GM23338 (cell line): ENCODE data around the gene DLG5. TPM values are rescaled to one million over a fixed set of nuclear protein-coding genes. Genes with fewer than 3 reads are reported as not detected.
A peak's percentile ranks its signal among the peaks of the same experiment; 100 is the strongest.

Experiments used
- ATAC-seq: fragments of 200-7000 bp; cut with Tn5 transposase; 3 replicates; pipeline ENCODE4 v1.9.1; 2020
- DNase-seq: peaks from one replicate; pipeline ENCODE4 v3.0.0-alpha.2; 2015; ENCODE audit warnings: low spot score
- H2AFZ ChIP-seq: fragments of 200-600 bp; sonication (generic); 2 replicates; pipeline ENCODE4 v1.8.0; 2016; ENCODE audit warnings: antibody characterized with exemption, mild to moderate bottlenecking, moderate library complexity
- H3F3A ChIP-seq: fragments of 200-600 bp; sonication (generic); replicated peaks from 2 replicates; pipeline ENCODE4 v1.8.0; 2017; ENCODE audit warnings: antibody characterized with exemption, mixed run types, low read depth
- H3K27ac ChIP-seq: fragments of 200-600 bp; sonication (generic); 2 replicates; pipeline ENCODE4 v1.6.1; 2016; ENCODE audit warnings: low read depth
- H3K27me3 ChIP-seq: fragments of 200-600 bp; sonication (generic); 2 replicates; pipeline ENCODE4 v1.8.0; 2016; ENCODE audit warnings: mild to moderate bottlenecking, mixed run types, moderate library complexity; ENCODE audit not compliant: insufficient read depth
- H3K36me3 ChIP-seq: fragments of 200-600 bp; sonication (generic); 2 replicates; pipeline ENCODE4 v1.8.0; 2016; ENCODE audit warnings: mild to moderate bottlenecking; ENCODE audit not compliant: insufficient read depth
- H3K4me1 ChIP-seq: fragments of 200-600 bp; sonication (generic); 2 replicates; pipeline ENCODE4 v1.8.0; 2016; ENCODE audit warnings: mild to moderate bottlenecking, moderate library complexity; ENCODE audit not compliant: insufficient read depth
- H3K4me2 ChIP-seq: fragments of 200-600 bp; sonication (generic); 2 replicates; pipeline ENCODE4 v1.7.1; 2017; ENCODE audit warnings: mixed run types
- H3K4me3 ChIP-seq: fragments of 200-600 bp; sonication (generic); 2 replicates; pipeline ENCODE4 v1.6.1; 2016; ENCODE audit warnings: mixed run types
- H3K79me2 ChIP-seq: fragments of 200-600 bp; sonication (generic); replicated peaks from 2 replicates; pipeline ENCODE4 v1.8.0; 2017; ENCODE audit warnings: mild to moderate bottlenecking; ENCODE audit not compliant: insufficient read depth
- H3K9me2 ChIP-seq: fragments of 200-600 bp; sonication (generic); 2 replicates; pipeline ENCODE4 v1.8.0; 2017; ENCODE audit not compliant: insufficient read depth
- H4K20me1 ChIP-seq: fragments of 200-600 bp; sonication (generic); replicated peaks from 2 replicates; pipeline ENCODE4 v1.8.0; 2017; ENCODE audit warnings: mild to moderate bottlenecking; ENCODE audit not compliant: insufficient read depth
- H3K27ac Mint-ChIP-seq: 2 replicates; pipeline ENCODE4 v1.8.0; 2020; ENCODE audit warnings: inconsistent platforms, mild to moderate bottlenecking, moderate library complexity, mixed read lengths
- H3K27me3 Mint-ChIP-seq: 3 replicates; pipeline ENCODE4 v1.8.0; 2022; ENCODE audit warnings: low read depth, mild to moderate bottlenecking, moderate library complexity, mixed read lengths, inconsistent platforms; ENCODE audit not compliant: insufficient read depth, poor library complexity
- H3K36me3 Mint-ChIP-seq: 3 replicates; pipeline ENCODE4 v1.8.0; 2021; ENCODE audit warnings: low read depth, mild to moderate bottlenecking, inconsistent platforms, moderate library complexity, mixed read lengths
- H3K4me1 Mint-ChIP-seq: 3 replicates; pipeline ENCODE4 v1.8.0; 2020; ENCODE audit warnings: mild to moderate bottlenecking, inconsistent platforms, mixed read lengths
- H3K4me3 Mint-ChIP-seq: 3 replicates; pipeline ENCODE4 v1.8.0; 2021; ENCODE audit warnings: moderate library complexity, mild to moderate bottlenecking, inconsistent platforms, mixed read lengths
- H3K9me3 Mint-ChIP-seq: 3 replicates; pipeline ENCODE4 v1.8.0; 2020; ENCODE audit warnings: moderate library complexity, mild to moderate bottlenecking, inconsistent platforms, mixed read lengths
- CREB1 ChIP-seq: fragments of 250-450 bp; sonication (Bioruptor Pico); IDR thresholded peaks from 2 replicates; pipeline ENCODE4 v1.5.0; 2020; ENCODE audit warnings: low read depth, mild to moderate bottlenecking, moderate library complexity
- CTCF ChIP-seq, 2 experiments: fragments of 200-600 bp in 1 of 2; sonication (generic) in 1 of 2; conservative IDR thresholded peaks; 2 replicates each; pipeline versions ENCODE4 v1.5.1 to v1.6.1; 2016 to 2017; ENCODE audit warnings: antibody characterized with exemption in 2 of 2, low read depth in 2 of 2, mild to moderate bottlenecking in 2 of 2, moderate library complexity in 1 of 2
- EZH2 ChIP-seq: fragments of 200-600 bp; sonication (generic); IDR thresholded peaks from one replicate; pipeline ENCODE4 v1.8.0; 2017; ENCODE audit warnings: antibody characterized with exemption, mild to moderate bottlenecking, low read depth; ENCODE audit not compliant: unreplicated experiment
- POLR2AphosphoS5 ChIP-seq: IDR thresholded peaks from 2 replicates; pipeline ENCODE4 v1.6.1; 2016; ENCODE audit warnings: antibody characterized with exemption, low read depth
- ZNF331 ChIP-seq: fragments of 250-450 bp; sonication (Bioruptor Pico); IDR thresholded peaks from 2 replicates; pipeline ENCODE4 v1.5.0; 2020; ENCODE audit warnings: low read depth, mild to moderate bottlenecking, moderate library complexity
- polyA plus RNA-seq: library from polyadenylated mRNA; unstranded; fragments of >200 nt; fragmentation: Nextera tagmentation; extraction: Ambion mirVana; gene quantifications from 2 replicates; pipeline ENCODE4 v1.2.1, GENCODE V29; 2016
- total RNA-seq: library from RNA; depleted of rRNA; stranded (reverse); fragments of >200 nt; shearing (Covaris generic); gene quantifications from 2 replicates; pipeline ENCODE4 v1.2.3, GENCODE V29; 2014

The DLG5 gene
- total and polyA plus RNA-seq, 2 experiments from 2014 or later: 7.4 to 66.6 TPM

- TF ChIP-seq CTCF (conservative IDR thresholded peaks at IDR 0.05; ENCODE audit: low read depth in 2 of 2) (no peak), EZH2 (no peak)
These were observed 34.4 kb downstream of the DLG5 start (continued) for GRCh38 chr10:77892021-77892739.

GRCh38 chr10:77890097-77890496, 36.5 kb downstream of the DLG5 start:
- H3K4me1 Mint-ChIP-seq: peaks cover 89% of the 10 kb centered on the region
- Histone ChIP-seq H3K4me1 (peaks cover 56% of the 10 kb centered on the region), H3K4me2 (peak overlapping the region; percentile 41; the same call in 1 of the 2 replicates), H3K4me3 (no peak overlapping the region), H3K36me3 (no peaks in the 10 kb centered on the region), H3K9me2 (no peaks in the 10 kb centered on the region), H2AFZ (no peak overlapping the region), H3F3A (0 out of 2 replicates have a peak, but pooled peaks cover 9% of the 10 kb centered on the region), H3K27ac (0 out of 2 replicates have a peak overlapping the region, but pooled peaks have one; percentile 11), H3K27me3 (no peaks in the 10 kb centered on the region), H4K20me1 (peaks cover under 1% of the 10 kb centered on the region; the same call in 1 of the 2 replicates), H3K79me2 (peaks cover 85% of the 10 kb centered on the region)
- no peaks in the 10 kb centered on the region for H3K36me3 Mint-ChIP-seq
- peak; percentile 91 for DNase-seq
- H3K27me3 Mint-ChIP-seq: peaks cover 21% of the 10 kb centered on the region
- peak; percentile 79 for ATAC-seq
- H3K27ac Mint-ChIP-seq: peak overlapping the region; percentile 15
- no peaks in the 10 kb centered on the region for H3K9me3 Mint-ChIP-seq
- TF ChIP-seq CREB1: peak; percentile 26; the same call in 1 of the 2 replicates
- peak; percentile 76 to 92 for TF ChIP-seq CTCF (conservative IDR thresholded peaks at IDR 0.05; ENCODE audit: low read depth in 2 of 2)
- TF ChIP-seq ZNF331: no peak
- no peak overlapping the region; the same call in 2 of the 3 replicates for H3K4me3 Mint-ChIP-seq

- H3K9me3 Mint-ChIP-seq: no peaks in the 10 kb centered on the region
- Histone ChIP-seq H3F3A (0 out of 2 replicates have a peak, but pooled peaks cover 9% of the 10 kb centered on the region), H3K27ac (0 out of 2 replicates have a peak overlapping the region, but pooled peaks have one; percentile 26), H3K4me2 (peak overlapping the region; percentile 41; the same call in 1 of the 2 replicates), H3K36me3 (no peaks in the 10 kb centered on the region), H3K9me2 (no peaks in the 10 kb centered on the region), H3K4me1 (peaks cover 56% of the 10 kb centered on the region), H3K4me3 (no peak overlapping the region; the same call in 1 of the 2 replicates), H3K27me3 (no peaks in the 10 kb centered on the region), H3K79me2 (peaks cover 85% of the 10 kb centered on the region), H2AFZ (no peak overlapping the region), H4K20me1 (no peaks in the 10 kb centered on the region; the same call in 1 of the 2 replicates)
- no peaks in the 10 kb centered on the region for H3K36me3 Mint-ChIP-seq
- peaks cover 87% of the 10 kb centered on the region for H3K4me1 Mint-ChIP-seq
- TF ChIP-seq CREB1: peak; percentile 68; the same call in 1 of the 2 replicates
- no peak for TF ChIP-seq POLR2AphosphoS5
- no peak for TF ChIP-seq EZH2
- H3K4me3 Mint-ChIP-seq: peak overlapping the region; percentile 29; the same call in 1 of the 3 replicates
- peak; percentile 87 for DNase-seq
- peak; percentile 78 for ATAC-seq
- H3K27me3 Mint-ChIP-seq: peaks cover 16% of the 10 kb centered on the region
- peak overlapping the region; percentile 91 for H3K27ac Mint-ChIP-seq
These were observed 37.2 kb downstream of the DLG5 start for GRCh38 chr10:77889277-77889903.
